Fibroblast of lung (primary cell): Measurements from ENCODE around the gene GLRX3. TPM values are rescaled to one million over a fixed set of nuclear protein-coding genes. Genes with fewer than 3 reads are reported as not detected.
"Not testable (repeated sequence)": the region's sequence is repeated elsewhere in the genome, so short reads cannot be mapped to it uniquely, and the experiment has no call there.

ENCODE experiments used
- DNase-seq, 2 donors: peaks; one replicate each; pipeline versions ENCODE4 v3.0.0 to v3.0.0-alpha.2; 2010; ENCODE audit warnings: low read depth in 2 of 2
- H2AFZ ChIP-seq: 2 replicates; pipeline ENCODE4 v1.5.1; 2012; ENCODE audit warnings: low read length, control low read depth, inconsistent platforms
- H3K27ac ChIP-seq: 2 replicates; pipeline ENCODE4 v1.5.1; 2011; ENCODE audit warnings: low read length, control low read depth; ENCODE audit not compliant: insufficient read depth
- H3K27me3 ChIP-seq: 2 replicates; pipeline ENCODE4 v1.5.1; 2011; ENCODE audit warnings: mild to moderate bottlenecking, low read length; ENCODE audit not compliant: control insufficient read depth, insufficient read depth
- H3K36me3 ChIP-seq: 2 replicates; pipeline ENCODE4 v1.5.1; 2011; ENCODE audit warnings: low read length; ENCODE audit not compliant: control insufficient read depth, insufficient read depth
- H3K4me1 ChIP-seq: 2 replicates; pipeline ENCODE4 v1.5.1; 2011; ENCODE audit warnings: low read length; ENCODE audit not compliant: control insufficient read depth, insufficient read depth; ENCODE audit errors: extremely low read depth
- H3K4me2 ChIP-seq: 2 replicates; pipeline ENCODE4 v1.5.1; 2011; ENCODE audit warnings: low read length, control low read depth; ENCODE audit not compliant: insufficient read depth; ENCODE audit errors: extremely low read depth
- H3K4me3 ChIP-seq, 4 experiments: fragments of 200-600 bp in 1 of 4; sonication (generic) in 1 of 4; replicated peaks in 1 of 4; 2 replicates each; pipeline ENCODE4 v1.5.1; 2011 to 2016; ENCODE audit warnings: low read length in 4 of 4, low read depth in 3 of 4, mild to moderate bottlenecking in 3 of 4, control low read depth in 2 of 4, inconsistent platforms in 1 of 4, mixed read lengths in 1 of 4; ENCODE audit not compliant: insufficient read depth in 1 of 4; ENCODE audit errors: control extremely low read depth in 1 of 4
- H3K79me2 ChIP-seq: 2 replicates; pipeline ENCODE4 v1.5.1; 2012; ENCODE audit warnings: mild to moderate bottlenecking, low read length, inconsistent platforms; ENCODE audit not compliant: control insufficient read depth, insufficient read depth
- H3K9ac ChIP-seq: 2 replicates; pipeline ENCODE4 v1.5.1; 2011; ENCODE audit warnings: mild to moderate bottlenecking, low read length, control low read depth; ENCODE audit not compliant: insufficient read depth
- H3K9me3 ChIP-seq: 2 replicates; pipeline ENCODE4 v1.5.1; 2012; ENCODE audit warnings: low read depth, low read length; ENCODE audit not compliant: control insufficient read depth, insufficient read depth
- H4K20me1 ChIP-seq: 2 replicates; pipeline ENCODE4 v1.5.1; 2011; ENCODE audit warnings: low read length; ENCODE audit not compliant: control insufficient read depth, insufficient read depth; ENCODE audit errors: extremely low read depth
- CTCF ChIP-seq, 2 donors: IDR thresholded peaks in 1 of 2; conservative IDR thresholded peaks in 1 of 2; 1 replicate in 1 of 2; 2 replicates in 1 of 2; pipeline ENCODE4 v1.5.1; 2011 to 2012; ENCODE audit warnings: low read length in 2 of 2, control low read depth in 1 of 2, inconsistent platforms in 1 of 2, low read depth in 1 of 2, mild to moderate bottlenecking in 1 of 2
- EZH2 ChIP-seq: IDR thresholded peaks from 2 replicates; pipeline ENCODE4 v1.5.1; 2012; ENCODE audit warnings: low read length, control low read depth, mild to moderate bottlenecking; ENCODE audit errors: missing control alignments
- polyA plus RNA-seq, 2 donors: library from polyadenylated mRNA; depleted of rRNA in 1 of 2; stranded (reverse) in 1 of 2; unstranded in 1 of 2; fragments of >200 nt; gene quantifications; 2 replicates each; pipeline ENCODE4 v1.2.1, GENCODE V29; 2011 to 2012; ENCODE audit warnings: missing spikeins in 1 of 2
- total RNA-seq: library from RNA; depleted of rRNA; stranded (reverse); fragments of >200 nt; gene quantifications from 2 replicates; pipeline ENCODE4 v1.2.1, GENCODE V29; 2014

The GLRX3 gene
- total and polyA plus RNA-seq, 2 donors (not counting 1 experiment from before 2014, with no cell fraction given) = 51.7 to 95.6 TPM

DNA sequence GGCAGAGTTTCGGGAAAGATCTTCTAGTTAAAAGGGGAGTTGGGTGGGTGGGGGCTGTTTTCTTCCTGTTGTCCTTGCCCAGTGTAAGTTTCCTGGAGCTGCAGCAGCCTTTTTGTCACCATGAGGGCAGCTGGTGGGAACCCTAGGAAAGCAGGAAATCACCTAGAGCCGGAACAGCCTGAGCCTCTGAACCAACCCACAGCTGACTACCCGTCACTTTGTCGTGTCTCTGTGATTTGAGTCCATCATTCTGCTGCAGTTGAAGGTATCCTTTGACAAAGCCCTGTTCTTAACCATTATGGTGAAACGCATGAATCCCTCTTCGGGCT, 24.4 kb upstream of the GLRX3 start:
- Histone ChIP-seq H4K20me1 (no peaks in the 10 kb centered on the region), H3K27ac (peak overlapping the region; percentile 96)

GRCh38 chr10:130112821-130113220, 23.4 kb upstream of the GLRX3 start:
- Histone ChIP-seq H3K9me3 (no peaks in the 10 kb centered on the region), H3K27ac (no peak overlapping the region)

More for the DNA sequence above, 24.4 kb upstream of the GLRX3 start:
- peaks cover 3% of the 10 kb centered on the region for H3K79me2 ChIP-seq
- no peaks in the 10 kb centered on the region for H3K27me3 ChIP-seq
- TF ChIP-seq EZH2 = no peak
- TF ChIP-seq CTCF (conservative IDR thresholded peaks at IDR 0.05 in 1 of 2, IDR thresholded peaks at IDR 0.05 in 1 of 2; ENCODE audit: low read depth in 1 of 2, low read length in 2 of 2) = no peak
- no peaks in the 10 kb centered on the region for H3K4me1 ChIP-seq
- no peak for DNase-seq
- H3K36me3 ChIP-seq = no peaks in the 10 kb centered on the region
- no peaks in the 10 kb centered on the region for H3K9me3 ChIP-seq
- peak overlapping the region; percentile 65 for H3K9ac ChIP-seq
- peak overlapping the region; percentile 84 for H2AFZ ChIP-seq
- peak overlapping the region; percentile 62 to 94 (median 84) for H3K4me3 ChIP-seq
- H3K4me2 ChIP-seq = peak overlapping the region; percentile 76

DNA sequence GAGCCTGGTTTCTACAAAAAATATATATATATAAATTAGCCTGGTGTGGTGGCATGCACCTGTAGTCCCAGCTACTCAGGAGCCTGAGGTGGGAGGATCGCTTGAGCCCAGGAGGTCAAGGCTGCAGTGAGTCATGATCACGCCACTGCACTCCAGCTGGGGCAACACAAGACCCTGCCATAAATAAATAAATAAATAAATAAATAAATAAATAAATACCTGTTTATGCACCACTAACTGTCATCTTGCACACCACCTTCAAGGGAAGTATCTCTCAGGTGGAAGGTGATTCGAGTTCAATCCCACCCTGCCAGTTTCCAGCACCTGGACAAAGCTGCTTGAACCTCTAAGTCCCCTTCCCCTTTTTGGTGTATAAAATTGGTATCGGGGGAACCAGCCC, 19.2 kb upstream of the GLRX3 start:
- H3K27me3 ChIP-seq, H3K9me3 ChIP-seq, H3K79me2 ChIP-seq, H2AFZ ChIP-seq, H3K4me1 ChIP-seq, H4K20me1 ChIP-seq, H3K9ac ChIP-seq, H3K4me2 ChIP-seq, H3K27ac ChIP-seq, H3K36me3 ChIP-seq, DNase-seq, H3K4me3 ChIP-seq: not testable (repeated sequence)

More at GRCh38 chr10:130112821-130113220, 23.4 kb upstream of the GLRX3 start:
- Histone ChIP-seq H3K4me1 (no peaks in the 10 kb centered on the region), H3K79me2 (peaks cover 3% of the 10 kb centered on the region), H4K20me1 (no peaks in the 10 kb centered on the region), H3K27me3 (no peaks in the 10 kb centered on the region), H3K4me2 (no peak overlapping the region), H3K4me3 (no peak overlapping the region), H3K9ac (no peak overlapping the region), H2AFZ (no peak overlapping the region), H3K36me3 (no peaks in the 10 kb centered on the region)
- no peak for DNase-seq
- TF ChIP-seq EZH2 (no peak), CTCF (conservative IDR thresholded peaks at IDR 0.05 in 1 of 2, IDR thresholded peaks at IDR 0.05 in 1 of 2; ENCODE audit: low read depth in 1 of 2, low read length in 2 of 2) (no peak)

- not testable (repeated sequence) for H3K4me3 ChIP-seq, H3K9ac ChIP-seq, H3K79me2 ChIP-seq, H3K9me3 ChIP-seq, H2AFZ ChIP-seq, H3K27me3 ChIP-seq, H3K27ac ChIP-seq, DNase-seq, H3K4me2 ChIP-seq, H4K20me1 ChIP-seq, H3K36me3 ChIP-seq, H3K4me1 ChIP-seq
Measured at GRCh38 chr10:130117535-130117934, 18.7 kb upstream of the GLRX3 start.
